Panc1 (cell line): ENCODE data around the gene NCR3LG1.

ENCODE experiments used
- CTCF ChIP-seq: fragments of 450-650 bp; IDR thresholded peaks from 2 replicates; pipeline ENCODE4 v1.5.1; 2017; ENCODE audit warnings: mild to moderate bottlenecking
- POLR2AphosphoS5 ChIP-seq: IDR thresholded peaks from 2 replicates; pipeline ENCODE4 v1.6.1; 2012; ENCODE audit warnings: mild to moderate bottlenecking, low read depth, low read length, moderate library complexity
- REST ChIP-seq, 2 experiments: IDR thresholded peaks; 2 replicates each; pipeline ENCODE4 v1.6.1; 2011 to 2012; ENCODE audit warnings: low read depth in 2 of 2, control low read depth in 1 of 2, low read length in 1 of 2, mild to moderate bottlenecking in 1 of 2, moderate library complexity in 1 of 2; ENCODE audit not compliant: insufficient read depth in 1 of 2
- SIN3A ChIP-seq: IDR thresholded peaks from 2 replicates; pipeline ENCODE4 v1.6.1; 2012; ENCODE audit warnings: low read depth, mild to moderate bottlenecking, low read length, moderate library complexity, borderline replicate concordance; ENCODE audit not compliant: insufficient read depth

GRCh38 chr11:17371614-17372013, 20.0 kb downstream of the NCR3LG1 start:
- TF ChIP-seq CTCF, result no peak
- TF ChIP-seq REST (IDR thresholded peaks at IDR 0.05; ENCODE audit: insufficient read depth in 1 of 2, low read depth in 2 of 2, low read length in 1 of 2), result no peak
- no peak for TF ChIP-seq SIN3A
- no peak for TF ChIP-seq POLR2AphosphoS5
